Left hindlimb (tissue), 1 donor: ENCODE data around the gene ADAMTS18.
"Not testable (repeated sequence)": the region's sequence is repeated elsewhere in the genome, so short reads cannot be mapped to it uniquely, and the experiment has no call there.

Experiments used
- DNase-seq: peaks from one replicate; pipeline ENCODE4 v3.0.0-alpha.2; 2018

The ADAMTS18 gene

DNA sequence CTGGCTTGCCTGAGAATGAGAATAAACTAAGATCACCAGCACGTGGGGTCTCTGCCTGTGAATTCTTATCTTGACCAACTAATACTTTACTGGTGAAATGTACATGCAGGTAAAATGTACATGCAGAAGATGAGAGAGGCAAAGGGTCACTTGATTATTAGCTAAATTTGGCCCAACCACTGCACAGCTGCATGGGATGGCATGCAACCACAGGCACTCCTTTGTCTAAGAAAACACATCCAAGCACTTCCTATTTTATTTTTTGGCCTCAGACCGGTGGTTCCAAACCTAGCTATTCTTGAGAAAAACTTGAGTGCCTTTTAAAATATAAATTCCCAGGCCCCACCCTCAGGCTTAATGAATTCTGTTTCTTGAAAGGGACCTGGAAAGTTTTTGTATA, 157.7 kb downstream of the ADAMTS18 start:
- no peak for DNase-seq

DNA sequence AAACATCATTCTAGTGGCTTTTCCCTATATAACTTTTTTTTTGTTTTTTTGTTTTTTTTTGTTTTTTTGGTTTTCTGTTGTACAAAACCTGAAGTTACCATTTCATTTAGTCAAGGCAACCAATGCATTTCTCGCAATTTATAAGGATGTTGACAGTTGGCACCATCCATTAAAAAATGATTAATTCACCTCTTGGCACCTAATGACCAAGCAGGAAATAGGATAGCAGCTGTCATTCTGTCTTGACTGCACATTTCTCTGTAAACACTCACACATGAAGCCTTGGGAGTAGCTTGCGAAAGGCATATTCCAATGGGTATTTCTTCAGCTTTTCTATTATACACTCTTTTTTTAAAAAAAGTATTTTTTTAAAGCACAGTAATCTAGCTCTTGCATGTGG, 158.2 kb downstream of the ADAMTS18 start:
- no peak for DNase-seq

DNA sequence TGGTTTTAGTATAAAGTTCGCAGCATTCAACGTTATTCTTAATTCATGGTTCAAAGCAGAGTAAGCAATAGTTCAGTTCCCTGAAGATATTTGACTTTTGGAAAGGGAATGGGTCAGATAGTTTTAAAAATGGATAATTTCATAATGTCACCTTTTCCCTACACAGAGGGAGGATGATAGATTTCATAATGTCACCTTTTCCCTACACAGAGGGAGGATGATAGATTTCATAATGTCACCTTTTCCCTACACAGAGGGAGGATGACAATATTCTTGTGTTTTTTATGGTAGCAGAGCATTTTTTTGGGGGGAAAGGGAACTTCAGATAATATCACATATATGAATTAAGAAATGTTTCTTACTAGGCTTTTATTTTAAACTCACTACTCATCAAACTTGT, 159.5 kb downstream of the ADAMTS18 start:
- not testable (repeated sequence) for DNase-seq

DNA sequence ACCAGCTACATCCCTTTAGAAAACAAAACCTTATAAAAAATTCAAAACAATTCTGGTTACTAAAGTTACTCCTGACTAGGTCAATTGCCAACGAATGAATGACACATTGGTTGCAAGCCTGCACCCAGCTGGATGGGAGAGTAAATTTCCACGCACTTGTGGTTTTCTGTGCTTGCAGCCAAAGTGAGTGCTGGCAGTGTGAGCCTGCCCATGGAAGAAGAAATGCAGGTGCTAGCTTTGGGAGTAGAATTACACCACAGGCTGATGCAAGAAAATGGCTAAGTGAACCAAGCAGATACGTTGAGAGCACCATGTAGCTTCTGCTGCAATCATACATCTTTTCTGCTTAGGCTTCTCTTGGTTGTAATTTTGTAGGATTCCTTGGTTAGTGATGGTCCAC, 161.0 kb downstream of the ADAMTS18 start:
- no peak for DNase-seq

DNA sequence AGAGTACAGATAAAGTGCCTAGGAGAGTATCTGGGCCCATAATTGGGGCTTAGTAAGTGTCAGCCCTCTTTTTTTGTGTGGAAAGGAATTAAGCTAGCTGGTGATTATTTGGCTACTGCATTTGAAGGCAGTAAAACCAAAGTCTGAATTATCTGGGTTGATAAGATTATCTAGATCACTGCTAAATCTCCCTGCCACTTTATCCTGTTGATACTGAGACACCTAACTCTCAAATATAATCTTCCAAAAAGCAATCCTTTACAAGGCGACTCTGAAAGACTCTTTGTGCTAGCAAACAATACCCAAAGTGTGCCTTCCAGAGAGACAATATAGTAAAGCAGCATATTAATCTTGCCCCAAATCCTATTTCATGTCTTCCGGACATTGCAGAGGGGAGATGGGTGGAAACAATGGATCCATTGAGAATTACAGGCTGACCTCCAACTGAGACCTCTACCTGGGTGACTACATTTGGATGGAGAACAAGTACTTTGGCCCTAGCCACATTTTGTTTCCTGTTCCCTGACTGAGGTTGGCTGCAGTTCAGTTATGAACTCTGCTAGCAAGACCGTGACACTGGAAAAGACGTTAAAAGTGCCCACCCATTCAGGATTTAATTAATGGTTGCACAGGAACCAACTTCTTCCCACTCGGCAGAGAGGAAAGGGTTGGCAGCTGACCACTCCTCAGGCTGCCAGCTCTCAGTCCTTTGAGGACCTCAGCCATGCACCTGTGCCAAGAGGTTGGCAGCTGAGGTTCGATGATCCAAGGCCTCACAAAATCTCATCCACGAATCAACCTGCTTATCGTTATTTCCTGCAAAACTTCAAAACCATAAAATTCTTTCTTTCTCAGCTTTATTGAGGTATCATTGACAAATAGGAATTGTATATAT, 163.1 kb downstream of the ADAMTS18 start:
- no peak for DNase-seq

DNA sequence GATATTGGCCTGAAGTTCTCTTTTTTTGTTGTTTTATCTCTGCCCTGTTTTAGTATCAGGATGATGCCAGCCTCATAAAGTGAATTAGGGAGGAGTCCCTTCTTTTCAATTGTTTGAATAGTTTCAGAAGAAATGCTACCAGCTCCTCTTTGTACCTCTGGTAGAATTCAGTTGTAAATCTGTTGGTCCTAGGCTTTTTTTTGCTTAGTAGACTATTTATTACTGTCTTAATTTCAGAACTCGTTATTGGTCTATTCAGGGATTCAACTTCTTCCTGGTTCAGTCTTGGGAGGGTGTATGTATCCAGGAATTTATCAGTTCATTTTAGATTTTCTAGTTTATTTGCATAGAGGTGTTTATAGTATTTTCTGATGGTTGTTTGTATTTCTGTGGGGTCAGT, 168.6 kb downstream of the ADAMTS18 start:
- not testable (repeated sequence) for DNase-seq

DNA sequence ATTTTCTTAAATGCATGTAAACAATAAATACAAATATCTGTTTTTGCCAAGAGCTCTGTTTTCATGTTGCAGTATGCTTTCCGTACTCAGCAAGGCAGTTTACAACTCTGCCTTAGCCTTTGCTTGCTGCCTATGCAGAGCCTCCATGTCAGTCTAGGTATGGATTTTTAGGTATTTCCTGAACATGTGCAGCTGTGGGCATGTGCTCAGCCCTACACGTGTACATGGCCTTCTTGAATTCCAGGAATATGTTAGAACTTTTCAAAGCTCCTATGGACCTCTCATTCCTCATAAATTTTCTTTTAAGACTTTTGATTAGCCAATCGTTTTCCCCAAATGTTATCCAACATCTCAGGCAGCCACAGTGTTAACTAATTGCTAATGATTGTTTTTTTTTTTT, 171.9 kb downstream of the ADAMTS18 start:
- DNase-seq: no peak

DNA sequence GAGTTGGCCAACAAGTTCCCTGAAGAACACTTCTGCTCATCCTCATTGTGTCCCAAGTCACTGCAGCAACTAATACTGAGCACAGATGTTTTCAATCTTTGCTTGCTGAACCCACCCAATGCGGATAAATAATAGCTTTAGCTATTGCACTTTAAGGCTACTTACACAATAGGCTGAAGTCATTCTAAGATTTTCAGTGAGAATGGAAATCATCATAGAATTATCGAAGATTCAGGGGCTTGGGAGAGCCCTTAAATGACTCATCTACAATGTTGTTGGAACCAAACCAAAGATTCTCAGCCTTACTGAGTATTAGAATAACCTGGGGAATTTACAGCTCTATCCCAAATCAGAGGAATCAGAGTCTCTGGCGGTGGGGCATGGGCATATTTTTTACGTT, 184.4 kb downstream of the ADAMTS18 start:
- DNase-seq: no peak

DNA sequence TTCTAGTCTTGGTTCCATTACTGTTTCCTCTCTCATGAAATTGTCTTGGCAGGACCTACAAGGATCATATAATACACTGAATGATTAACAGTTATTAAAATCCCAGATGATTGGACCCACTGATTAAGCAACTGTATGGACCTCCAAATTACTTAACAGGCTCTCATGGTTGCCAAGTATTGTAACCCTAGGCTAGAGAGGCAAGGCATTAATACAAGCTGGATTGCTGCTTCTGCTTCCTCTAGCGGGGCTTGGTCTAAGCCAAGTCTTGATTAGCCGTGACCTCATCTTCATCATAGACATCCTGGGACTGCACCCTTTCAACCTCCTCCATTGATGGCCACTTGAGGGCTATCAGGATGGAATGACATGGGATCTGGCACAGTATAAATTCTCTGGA, 188.7 kb downstream of the ADAMTS18 start:
- no peak for DNase-seq

DNA sequence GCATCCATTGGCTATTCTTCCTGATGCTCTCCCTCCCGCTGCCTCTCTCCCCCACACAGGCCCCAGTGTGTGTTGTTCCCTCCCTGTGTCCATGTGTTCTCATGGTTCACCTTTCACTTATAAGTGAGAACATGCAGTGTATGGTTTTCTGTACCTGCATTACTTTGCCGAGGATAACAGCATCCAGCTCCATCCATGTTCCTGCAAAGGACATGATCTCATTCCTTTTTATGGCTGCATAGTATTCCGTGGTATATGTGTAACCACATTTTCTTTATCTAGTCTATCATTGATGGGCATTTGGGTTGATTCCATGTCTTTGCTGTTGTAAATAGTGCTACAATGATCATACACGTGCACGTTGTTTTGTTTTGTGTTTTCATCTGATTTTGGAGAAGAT, 192.4 kb downstream of the ADAMTS18 start:
- not testable (repeated sequence) for DNase-seq

DNA sequence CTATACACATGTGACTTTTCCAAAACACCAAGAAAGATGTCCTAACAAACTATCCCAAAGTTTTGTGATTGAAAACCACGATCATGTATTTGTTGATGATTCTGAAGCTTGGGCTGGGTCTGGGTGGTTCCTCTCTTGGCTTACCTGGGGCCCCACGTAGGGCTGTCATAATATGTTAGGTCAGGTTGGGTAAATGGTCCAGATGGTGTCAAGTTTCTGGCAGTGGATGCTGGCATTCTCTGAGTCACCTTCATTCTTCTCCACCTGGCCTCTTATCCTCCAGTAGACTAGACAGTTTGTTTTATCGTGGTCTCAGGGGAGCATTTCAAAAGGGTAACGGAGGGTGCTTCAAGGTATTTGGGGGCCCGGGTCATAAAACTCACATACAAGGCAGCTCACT, 196.2 kb downstream of the ADAMTS18 start:
- DNase-seq: no peak

DNA sequence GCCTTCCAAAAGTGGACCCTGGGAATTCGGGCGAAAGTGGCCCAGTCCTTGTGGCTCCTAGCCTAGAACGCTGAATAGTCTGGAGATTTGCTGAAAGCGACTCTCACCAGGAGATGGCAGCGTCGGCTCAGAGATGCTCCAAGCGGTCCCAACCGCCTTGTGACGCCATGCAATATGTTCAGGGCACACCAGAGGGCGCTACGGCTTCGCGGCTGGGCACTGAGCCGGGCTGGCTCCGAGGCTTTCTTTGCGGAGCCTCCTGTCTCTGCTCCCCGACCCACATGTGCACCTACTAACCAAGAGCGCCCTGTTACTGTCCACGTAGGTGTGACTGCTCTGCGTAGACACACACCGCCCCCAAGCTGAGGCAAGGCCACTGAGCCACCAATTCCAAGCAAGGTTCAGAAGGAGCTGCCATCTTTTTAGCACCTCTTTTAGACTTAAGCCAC, 198.7 kb downstream of the ADAMTS18 start:
- peak; percentile 87 for DNase-seq

DNA sequence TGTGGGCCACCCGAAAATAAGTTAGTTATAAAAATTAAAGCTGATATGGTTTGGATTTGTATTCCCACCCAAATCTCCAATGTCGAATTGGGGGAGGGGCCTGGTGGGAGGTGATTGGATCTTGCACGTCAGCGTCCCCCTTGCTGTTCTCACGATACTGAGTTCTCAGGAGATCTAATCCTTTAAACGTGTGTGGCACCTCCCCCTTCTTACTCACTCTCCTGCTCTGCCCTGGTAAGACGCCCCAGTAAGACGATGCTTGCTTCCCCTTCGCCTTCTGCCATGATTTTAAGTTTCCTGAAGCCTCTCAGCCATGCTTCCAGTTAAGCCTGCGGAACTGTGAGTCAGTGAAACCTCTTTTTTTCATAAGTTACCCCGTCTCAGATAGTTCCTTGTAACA, 200.2 kb downstream of the ADAMTS18 start:
- DNase-seq: no peak

DNA sequence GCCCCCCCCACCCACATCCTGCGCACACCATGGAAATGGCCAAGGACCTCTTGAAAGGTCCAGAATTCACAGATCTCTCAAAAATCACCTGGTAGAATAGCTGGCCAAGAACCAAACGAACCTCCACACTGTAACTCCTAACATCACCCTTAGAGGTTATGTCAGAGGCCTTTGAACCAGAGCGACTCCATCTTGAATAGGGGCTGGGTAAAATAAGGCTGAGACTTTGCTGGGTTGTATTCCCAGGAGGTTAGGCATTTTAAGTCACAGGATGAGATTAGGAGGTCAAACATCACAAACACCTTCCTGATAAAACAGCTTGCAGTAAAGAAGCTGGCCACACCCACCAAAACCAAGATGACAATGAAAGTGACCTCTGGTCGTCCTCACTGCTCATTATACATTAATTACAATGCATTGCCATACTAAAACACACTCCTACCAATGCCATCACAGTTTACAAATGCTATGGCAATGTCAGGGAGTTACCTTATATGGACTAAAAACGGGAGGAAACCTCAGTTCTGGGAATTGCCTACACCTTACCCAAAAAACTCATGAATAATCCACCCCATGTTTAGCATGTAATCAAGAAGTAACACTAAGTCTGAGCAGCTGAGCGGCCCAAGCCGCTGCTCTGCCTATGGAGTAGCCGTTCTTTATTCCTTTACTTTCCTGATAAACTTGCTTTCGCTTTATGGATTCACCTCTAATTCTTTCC, 200.9 kb downstream of the ADAMTS18 start:
- no peak for DNase-seq
